ENCODE data around the gene AQP2.

GRCh38 chr12:49961993-49962764, 11.6 kb downstream of the AQP2 start:
- no peak for TF ChIP-seq CTCF (IDR thresholded peaks at IDR 0.05)
- no peak for TF ChIP-seq ZFX (IDR thresholded peaks at IDR 0.05; ENCODE audit: borderline replicate concordance)
